ENCODE data around the gene ZXDC.

Gene ZXDC

DNA sequence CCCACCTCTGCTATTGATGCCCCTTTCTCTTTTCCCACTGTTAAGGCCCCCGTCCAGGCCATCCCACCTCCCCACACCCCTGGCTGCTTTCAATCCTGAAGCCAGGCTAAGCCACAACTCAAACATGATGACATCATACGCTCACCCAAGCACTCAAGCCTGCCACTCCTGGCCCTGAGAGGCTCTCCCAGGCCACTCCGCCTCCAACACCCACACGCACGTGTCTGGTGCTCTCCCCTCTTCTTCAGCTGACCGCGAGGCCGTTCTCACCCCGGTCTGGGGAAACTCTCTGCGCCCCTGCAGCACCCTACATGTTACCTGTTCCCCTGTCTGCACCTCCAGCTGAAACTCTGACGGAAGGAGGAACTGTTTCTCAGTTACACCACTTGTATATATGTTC lies 6.2 kb downstream of the ZXDC start:
- DNase-seq = no peak

DNA sequence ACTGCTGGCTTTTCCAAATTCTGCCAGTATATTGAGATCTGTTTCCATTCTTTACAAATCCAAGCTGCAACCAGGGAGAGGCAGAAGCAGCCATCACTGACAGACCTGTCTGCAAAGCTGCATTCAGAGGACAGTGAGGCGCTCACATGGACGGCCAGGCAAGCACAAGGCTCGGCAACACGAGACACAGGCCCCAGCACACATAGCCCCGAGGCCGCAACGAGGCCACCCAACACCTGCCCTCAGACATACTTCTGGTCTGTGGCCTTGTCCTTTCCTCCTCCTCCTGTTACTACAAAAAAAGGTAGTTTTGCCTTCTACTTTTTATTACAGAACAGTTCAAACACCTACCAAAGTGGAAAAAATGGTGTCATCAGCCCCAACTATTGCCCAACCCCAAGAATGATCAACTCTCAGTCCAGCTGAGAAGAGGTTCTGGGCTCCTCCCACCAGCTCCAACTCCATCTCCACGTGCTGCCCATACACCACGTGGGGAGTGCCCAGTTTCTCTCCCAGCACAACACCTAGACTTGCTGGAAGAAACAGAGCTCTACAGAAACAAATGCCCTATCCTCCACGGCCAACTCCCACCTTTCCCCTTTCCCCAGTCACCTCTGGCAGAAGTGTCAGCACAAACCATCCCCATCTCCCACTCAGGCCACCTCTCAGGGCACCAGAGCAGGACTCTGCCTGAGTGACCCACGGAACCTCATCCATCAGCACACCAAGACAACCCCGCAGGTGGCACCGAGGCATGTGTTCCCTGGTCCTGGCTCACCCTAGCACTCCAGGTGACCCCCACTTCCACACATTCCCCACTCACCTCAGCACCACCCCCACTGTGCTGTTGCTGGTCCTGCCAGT lies 7.4 kb downstream of the ZXDC start:
- DNase-seq = no peak

DNA sequence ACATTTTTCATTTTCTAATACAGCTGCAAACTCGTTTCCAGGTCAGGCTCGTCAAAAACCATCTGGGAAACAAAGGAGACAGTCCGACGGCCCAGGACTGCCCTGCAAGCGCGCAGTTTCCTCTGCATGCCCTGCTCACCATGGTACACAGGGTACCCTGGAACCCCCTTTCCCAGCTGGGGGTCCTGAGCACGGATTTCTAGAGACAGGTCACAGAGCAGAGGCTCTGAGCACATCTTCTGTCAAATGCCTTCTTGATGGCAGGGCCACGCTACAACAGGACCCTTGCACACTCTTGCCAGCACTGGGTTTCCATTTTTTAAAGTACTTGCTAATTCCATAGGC lies 8.1 kb downstream of the ZXDC start:
- no peak for DNase-seq

DNA sequence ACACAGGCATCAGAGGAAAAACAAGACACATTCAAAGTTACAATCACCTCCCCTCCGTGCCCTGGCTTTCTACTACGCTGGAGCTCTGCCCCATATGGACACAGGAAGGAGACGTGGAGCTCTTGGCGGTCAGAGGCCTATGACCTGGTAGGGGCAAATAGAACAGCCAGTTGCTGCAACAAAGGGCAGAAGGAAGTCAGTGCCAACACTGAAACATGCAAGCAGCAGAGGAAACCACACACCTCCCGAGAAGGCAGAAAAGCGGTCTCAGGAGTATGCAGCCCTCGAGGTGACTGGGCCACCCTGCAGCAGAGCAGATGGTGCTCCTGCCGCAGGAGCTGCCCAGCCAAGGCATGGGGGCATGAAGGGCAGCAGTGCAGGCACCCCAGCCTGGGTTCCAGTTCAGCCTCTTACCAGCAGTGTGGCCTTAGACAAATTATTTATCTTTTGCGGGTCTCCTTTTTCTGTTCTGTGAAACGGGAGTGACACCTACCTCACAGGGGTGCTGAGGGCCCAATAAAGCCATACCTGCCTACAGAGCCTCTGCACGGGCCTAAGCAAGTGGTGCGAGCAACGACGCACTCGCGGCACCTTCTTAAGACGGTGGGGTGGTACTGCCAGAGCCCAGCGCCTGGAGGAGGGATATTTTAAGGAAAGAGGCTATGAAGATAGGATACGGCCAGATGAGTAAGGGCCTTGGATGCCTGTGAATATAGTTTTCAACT lies 8.6 kb downstream of the ZXDC start:
- DNase-seq = no peak

DNA sequence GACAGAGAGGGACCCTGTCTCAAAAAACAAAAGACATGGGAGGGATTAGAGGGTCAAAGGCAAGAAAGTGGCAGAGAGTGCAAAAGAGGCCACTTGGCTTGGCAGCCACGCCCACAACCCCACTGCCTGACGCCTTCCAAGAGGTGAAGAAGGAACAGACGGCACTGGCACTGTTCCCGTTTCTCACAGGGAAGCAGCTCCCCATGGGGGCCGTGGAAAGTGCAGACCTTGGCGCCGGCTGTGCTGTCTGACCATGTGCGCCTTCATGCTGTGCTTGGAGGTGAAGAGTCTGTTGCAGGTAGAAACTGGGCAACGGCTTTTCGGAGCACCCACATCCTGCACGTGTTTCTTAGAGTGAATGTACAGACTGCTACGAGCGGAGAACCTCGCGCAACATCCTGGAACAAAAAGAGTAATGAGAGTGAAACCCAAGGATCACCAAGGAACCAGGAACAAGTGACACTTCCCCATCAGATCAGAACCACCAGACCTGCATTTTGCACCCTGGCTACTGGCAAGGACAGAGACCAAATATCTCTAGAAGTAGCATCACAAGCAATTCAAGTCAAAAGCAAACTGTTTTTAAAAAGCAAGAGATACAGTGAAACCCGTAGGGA lies 9.7 kb downstream of the ZXDC start:
- no peak for DNase-seq

DNA sequence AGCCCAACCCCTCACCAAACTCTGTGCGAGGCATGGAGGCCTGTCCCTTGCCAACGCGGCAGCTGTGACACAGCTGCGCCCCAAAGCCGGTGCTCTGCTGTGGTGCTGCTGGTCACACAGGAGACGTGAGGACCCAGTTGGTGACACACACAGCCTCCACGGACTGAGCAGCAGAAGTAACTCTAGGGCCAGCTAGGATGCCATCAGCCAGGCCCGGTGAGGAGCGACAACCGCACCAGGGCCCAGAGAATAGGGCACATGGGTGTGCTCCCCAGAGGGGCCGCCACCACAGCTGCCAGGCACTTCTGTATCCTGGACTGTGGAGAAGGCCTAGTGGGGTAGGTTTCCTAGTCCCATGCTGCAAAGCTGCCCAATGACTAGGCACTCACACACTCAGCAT lies 10.7 kb downstream of the ZXDC start:
- no peak for DNase-seq

DNA sequence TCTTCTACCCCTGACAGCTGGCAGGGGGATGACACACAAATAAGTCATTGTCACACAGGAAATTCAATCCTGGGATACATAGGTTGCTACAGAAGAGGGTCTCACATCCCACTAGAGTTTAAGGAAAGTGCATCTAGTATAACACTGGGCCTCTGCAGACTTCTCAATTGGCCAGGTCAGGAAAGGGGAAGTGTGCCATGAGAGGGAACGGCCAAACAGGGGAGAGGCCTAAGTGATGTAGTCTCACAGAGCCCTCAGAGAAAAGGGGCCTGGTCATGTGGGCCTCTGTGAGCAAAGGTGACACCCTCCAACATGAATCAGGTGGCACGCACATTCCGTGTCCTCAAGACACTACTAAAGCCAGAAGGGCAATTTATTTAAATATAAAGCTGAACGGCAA lies 11.2 kb downstream of the ZXDC start:
- DNase-seq = no peak

DNA sequence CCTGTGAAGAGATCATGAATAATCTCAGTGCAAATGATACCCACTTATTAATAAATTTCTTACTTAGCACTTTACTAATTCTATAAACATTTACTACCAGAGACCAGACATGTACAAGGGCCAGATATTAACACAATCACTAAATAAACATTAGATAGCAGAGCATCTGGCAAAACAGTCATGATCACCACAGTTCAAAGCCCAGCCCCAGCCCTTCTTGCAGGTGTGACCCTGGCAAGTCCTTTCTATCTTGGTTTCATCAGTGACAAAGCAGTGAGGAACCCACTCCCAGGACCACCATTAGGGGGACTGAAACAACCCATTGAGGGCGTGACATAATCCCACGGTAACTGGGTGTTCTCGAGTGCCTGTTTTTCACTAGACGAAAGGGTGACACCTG lies 11.6 kb downstream of the ZXDC start:
- no peak for DNase-seq

DNA sequence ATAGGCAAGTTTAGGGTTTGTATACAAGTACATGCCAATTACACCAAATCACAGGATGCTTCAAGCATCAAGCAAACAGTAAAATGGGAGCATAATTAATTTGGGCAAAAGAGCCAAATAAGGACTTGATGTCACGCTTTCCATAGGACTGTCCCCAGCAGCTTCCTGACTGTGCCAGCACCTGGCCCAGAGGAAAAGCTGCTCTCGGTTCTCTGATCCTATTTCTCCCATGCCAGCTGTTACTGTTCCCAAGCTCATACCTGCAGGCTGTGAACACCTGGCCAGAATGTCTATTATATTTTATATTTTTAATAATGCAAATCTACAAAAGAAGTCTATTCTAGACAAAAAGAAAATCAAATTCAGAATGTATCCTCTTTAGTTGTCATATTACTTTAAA lies 12.2 kb downstream of the ZXDC start:
- DNase-seq = no peak

DNA sequence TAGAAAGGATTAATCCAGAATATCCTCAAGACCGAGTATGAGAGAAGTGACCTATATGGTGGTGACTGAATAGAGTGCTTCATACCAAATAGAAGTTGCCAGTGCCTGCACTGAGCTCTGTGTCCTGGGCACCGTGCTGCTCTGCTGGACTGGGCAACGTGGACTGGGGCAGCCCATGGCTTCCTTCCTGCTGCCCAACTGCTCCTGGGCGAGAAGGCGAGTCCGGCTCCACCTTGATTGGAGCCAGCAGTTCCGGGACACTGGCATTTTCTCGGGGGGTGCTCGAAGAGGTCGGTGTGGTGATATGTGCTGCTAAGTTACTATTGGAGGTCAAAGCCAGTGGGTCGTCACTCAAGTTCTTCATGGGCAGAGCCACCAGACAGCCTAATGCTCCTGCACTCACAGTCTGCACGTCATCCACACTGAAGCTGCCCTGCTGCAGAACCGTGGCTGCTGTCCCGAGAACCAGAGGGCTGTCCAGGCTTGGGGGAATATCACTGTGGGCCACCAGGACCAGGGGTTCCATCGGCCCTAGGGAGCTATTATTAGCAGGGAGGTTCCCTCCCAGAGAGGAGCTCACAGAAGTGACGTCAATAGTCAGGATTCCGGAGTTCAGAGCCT lies 14.1 kb downstream of the ZXDC start:
- DNase-seq = no peak

DNA sequence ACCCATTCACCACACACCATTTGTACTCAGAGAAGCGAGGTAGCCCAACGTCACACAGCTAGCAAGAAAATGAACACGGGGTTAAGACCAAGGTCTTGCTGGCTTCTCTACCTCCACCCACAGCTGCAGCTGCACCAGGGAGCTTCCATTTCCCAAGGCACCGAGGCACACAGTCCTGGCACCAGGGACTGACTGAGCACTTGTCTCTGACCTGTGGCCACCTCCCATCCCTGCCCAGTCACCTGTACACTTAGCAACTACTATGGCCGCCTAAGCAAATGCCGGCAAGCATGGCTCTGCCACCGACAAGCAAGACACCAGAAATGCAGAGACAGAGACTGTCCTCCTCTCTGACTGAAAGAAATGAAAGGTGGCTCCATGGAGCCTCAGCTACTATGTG lies 15.3 kb downstream of the ZXDC start:
- no peak for DNase-seq

DNA sequence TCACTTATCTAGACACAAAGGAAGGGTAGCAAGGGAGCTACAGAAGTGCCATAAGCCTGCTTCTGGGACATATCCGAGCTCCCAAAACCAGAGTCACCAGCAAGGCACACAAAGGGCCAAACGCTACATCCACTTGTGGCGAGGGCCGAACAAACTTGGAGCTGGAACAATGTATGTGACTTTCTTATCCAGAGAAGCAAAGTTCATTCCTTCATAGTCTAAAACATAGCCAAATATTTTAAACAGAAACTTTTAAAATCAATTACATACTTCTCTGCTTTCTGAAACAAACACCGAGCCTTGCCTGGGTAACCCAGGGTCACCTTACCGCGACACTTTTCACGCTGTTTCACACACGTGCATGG lies 15.9 kb downstream of the ZXDC start:
- DNase-seq = no peak

DNA sequence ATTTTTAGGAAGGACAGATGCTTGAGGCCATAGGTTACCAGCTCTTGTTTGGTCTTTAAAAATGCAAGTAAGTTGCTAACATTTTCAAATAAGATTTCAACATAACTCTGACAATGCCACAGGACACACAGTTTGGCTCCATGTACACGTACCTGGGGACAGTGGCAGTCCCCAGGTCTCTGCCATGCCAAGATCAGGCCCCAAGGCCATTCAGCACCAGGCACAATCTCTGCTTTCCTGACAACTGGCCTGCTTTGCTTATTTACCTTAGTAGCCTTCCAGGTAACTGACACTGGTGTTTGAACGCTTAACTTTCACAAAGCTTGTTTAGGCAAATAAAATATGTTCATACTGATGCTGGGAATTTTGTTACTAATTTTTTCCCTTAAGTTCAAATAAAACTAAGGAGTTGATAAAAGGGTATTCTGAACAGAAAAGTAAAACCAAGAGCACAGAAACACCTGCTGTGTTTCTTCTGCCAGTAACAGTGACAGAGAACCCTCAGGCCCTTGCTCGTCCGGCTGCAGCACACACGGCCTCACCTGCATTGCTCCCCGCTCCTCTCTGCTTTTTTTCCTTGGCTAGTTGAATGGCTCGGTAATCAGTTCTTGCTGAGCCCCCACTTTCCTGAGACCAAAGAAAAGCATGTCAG lies 16.5 kb downstream of the ZXDC start:
- no peak for DNase-seq

DNA sequence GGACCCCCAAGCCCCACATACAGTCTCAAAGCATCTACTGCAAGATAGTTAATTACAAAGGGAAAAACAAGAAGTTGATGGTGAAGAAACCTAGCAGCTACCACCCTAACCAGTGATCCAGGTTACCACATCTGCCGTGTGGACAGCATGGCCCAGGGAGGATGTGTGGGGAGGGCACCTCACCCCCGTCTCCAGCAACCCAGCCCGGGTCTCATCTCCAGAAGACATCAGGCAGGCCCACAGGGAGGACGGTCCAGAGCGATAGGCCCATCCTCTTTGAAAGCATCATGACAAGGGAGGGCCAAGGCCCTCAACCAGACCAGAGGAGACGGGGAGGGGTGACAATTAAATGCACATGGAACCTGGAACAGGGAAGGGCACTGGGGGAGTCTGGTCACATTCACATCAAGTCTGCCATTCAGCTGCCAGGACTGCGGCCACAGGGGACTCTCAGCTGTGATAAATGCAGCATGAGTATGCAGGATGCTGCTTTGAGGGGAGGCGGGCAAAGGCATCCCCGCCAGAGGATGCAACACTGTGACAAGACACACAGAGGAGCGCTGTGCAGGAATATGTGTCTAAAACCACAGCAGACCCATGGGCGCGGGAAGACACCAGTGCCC lies 18.8 kb downstream of the ZXDC start:
- no peak for DNase-seq

DNA sequence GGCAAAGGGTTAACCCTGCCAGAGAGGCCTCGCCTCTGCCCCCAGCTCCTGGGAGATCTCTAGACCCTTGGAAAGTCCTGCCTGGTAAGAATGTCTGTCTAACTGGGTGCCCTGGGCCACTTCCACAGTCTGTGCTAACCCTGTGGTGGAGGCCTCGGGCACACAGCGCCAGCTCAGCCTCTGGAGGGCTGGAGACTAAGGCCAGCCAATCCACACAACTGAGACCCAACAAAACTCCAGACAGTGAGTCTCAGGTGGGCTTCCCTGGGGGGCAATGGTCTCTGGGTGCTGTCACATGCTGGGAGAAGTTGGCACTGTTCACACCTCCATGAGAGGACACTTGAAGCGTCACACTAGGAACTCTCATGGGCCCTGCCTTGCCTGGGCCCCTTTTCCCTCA lies 19.5 kb downstream of the ZXDC start:
- no peak for DNase-seq

DNA sequence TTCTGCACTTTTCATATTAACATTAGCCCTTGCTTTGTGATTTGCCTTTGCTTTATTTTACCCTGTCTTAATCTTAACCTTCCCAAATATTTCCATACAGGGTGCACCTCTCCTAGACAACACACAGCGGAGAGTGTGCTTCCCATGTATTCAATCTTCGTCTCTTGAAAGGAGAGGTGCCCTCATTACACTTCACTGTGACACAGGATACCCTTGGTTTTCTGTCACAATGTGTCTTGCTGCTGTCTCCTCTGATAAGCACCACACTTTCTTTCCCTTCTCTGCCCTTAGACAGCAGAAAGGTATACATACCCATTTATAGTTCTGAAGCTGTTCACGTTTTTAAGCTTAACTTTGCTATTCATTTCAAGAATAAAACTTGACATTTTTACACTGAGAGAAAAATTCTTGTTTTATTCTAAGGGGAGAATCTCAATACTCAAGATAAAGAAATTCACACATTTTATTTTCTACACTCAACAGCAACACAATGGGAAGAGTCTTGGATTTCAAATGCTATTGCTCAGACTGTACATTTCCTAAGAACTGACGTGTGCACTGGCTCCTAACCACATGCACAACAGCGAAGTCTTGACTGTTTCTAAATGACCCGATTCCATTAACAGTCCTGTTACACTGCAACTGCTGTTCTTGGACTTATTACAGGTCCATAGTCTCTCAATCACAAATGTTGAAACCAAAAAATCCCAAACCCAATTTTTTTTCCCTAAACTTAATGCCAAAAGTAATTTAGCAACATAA lies 21.1 kb downstream of the ZXDC start:
- DNase-seq = no peak

DNA sequence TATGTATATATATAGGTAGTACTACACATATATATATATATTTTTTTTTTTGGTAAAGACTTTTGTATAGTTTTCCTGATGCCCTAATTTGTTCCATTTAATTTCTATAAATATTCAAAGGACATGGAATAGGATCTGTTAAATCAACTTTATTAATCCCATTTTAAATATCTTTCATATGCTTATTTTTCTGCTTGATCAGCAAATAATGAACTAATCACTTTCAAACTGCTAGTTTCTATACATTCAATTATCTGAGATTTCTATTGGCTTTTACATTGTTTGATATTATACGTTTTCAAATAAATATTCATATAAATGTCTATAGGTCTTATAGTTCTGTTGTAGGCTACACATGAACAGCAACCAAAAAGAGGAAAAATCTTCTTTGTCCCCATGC lies 21.7 kb downstream of the ZXDC start:
- no peak for DNase-seq

DNA sequence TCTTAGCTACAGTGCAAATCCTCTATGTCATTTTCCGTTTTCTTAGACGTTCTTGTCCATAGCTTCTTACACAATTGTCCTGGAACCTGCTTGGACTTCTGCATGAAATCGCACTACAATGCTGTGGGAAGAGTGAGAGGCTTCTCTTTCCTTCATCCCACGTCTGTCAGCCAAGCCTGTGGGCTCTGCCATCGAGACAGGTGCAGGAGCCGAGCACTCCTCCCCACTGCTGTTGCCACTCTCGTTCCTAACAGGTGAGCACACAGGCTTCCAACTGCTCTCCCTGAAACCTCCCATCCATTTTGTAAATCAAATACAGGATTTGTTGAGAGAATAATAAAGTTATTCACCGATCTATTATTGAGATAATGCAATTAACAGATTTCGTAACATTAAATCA lies 23.5 kb downstream of the ZXDC start:
- DNase-seq = no peak

DNA sequence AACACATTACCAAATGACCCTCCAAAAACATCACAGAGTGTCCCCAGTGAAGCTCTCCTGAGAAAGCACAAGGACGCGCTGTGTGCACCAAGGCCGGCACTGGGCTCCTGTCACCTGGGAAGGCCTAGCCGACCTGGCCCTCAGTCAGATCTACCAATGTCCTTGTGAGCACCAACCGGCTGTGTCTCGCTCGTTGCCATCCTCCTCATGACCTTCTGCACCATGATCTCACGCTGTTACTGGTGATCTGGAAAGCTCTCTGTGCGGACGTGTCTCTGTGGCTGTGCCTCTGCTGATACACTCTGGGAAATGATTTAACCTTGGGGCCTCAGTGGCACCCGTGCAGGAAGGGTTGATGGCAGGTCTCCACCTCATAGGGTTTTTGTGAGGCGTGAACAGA lies 24.2 kb downstream of the ZXDC start:
- DNase-seq = no peak

DNA sequence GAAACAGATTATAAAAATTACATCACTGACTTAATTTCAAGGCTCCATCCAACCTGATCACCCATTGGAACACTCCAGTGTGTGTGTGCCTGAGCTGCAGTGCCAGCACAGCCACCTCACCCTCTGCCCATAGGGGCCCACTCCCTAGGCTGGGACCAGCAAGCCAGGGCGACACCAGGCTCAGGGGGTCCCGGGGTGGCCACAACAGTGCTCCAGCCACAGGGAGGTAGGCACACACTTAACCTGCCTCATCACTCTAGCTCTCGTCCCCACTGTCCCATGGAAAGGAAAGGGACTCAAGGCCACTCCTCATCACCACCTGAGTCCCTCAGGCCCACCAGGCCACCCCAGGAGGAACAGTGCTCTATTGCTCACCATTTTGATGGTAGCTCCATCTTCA lies 24.9 kb downstream of the ZXDC start:
- DNase-seq = no peak

DNA sequence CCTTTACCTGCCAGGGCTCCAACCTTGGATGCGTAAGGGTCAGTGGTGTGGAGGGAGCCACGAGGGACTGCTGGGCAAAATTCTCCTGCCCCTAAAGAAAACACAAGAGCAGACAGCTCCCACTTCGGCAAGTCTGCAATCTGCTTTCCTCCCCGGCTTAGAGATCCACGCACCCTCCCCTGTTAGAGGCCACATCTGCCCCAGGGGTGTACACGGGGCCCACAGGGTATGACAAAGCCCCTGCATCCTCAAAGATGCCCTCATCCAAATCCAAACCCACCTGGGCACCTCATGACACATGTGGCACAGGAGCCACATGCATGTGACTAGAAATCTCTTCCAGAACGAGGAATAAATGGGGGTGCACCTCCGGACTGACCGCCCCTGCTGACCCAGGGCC lies 25.5 kb downstream of the ZXDC start:
- DNase-seq = no peak

DNA sequence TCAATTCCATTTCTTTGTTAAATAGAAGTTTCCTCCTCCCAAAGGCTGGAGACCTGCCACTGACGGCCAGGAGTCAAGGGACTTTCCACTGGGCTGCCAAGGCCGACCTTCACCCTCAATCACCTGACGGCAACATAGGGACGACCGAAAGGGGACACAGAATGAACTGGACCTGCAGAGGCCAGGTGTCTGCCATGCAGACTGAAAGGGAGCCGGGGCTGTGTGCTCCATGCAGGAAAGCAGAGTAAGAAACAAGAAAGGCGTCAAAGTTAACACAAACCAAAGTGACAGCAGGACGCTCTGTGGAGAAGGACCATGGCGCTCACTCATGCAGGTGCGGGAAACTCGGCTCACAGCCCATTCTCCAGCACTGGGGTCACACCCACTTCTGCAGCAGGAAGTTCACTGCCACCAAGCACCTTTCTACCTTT lies 26.1 kb downstream of the ZXDC start:
- DNase-seq = no peak

Measured in central memory CD4-positive, alpha-beta T cell (primary cell).